ENCODE results near the gene GSG1L. TPM values are rescaled to one million over a fixed set of nuclear protein-coding genes. Genes with fewer than 3 reads are reported as not detected.

Gene GSG1L
- polyA plus RNA-seq, 3 donors = not detected

DNA sequence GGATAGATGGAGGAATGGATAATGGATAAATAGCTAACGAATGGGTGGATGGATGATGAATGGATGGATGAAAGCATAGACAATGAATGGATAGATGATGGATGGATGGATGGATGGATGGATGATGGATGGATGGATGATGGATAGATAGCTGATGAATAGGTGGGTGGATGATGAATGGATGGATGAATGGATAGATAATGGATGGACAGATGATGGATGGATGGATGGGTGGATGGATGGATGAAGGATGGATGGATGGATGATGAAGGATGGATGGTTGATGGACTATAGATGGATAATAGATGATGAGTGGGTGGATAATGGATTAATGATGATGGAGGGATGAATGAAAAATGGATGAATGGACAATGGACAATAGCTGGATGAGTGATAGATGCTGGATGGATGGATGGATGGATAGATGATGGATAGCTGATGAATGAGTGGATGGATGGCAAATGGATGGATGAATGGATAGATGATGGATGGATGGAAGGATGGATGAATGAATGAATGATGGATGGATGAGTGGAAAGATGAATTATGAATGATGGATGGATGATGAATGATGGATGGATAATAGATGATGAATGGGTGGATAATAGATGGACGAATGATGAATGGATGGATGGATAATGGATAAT lies 273.8 kb downstream of the GSG1L start:
- intact Hi-C loops (cut with micrococcal nuclease) = no loop called here
- H2AFZ ChIP-seq (ENCODE audit: insufficient read depth, low read depth, low read length, poor library complexity, severe bottlenecking) = no peak overlapping the region
- Mint-ChIP-seq H3K36me3 (no peaks in the 10 kb centered on the region), H3K27me3 (ENCODE audit: low read depth in 3 of 3) (peaks cover 0 to 4% (median 3%) of the 10 kb centered on the region in 3 donors), H3K4me3 (no peak overlapping the region), H3K4me1 (no peaks in the 10 kb centered on the region), H3K27ac (no peak overlapping the region), H3K9me3 (no peaks in the 10 kb centered on the region)
- DNase-seq = no peak
- no peaks in the 10 kb centered on the region for H3K36me3 ChIP-seq (replicated peaks in 1 of 2; ENCODE audit: control insufficient read depth in 1 of 2, insufficient read depth in 2 of 2, low read length in 2 of 2)
- no peaks in the 10 kb centered on the region for H3K79me2 ChIP-seq (ENCODE audit: insufficient read depth, low read length)
- no peak overlapping the region for H3K9ac ChIP-seq (ENCODE audit: insufficient read depth, low read length, poor library complexity, severe bottlenecking)
- H3K27ac ChIP-seq (ENCODE audit: low read depth in 1 of 2, low read length in 2 of 2) = no peak overlapping the region
- H4K20me1 ChIP-seq (ENCODE audit: insufficient read depth, low read length) = no peaks in the 10 kb centered on the region
- no peaks in the 10 kb centered on the region for H3K9me3 ChIP-seq (replicated peaks in 1 of 2; ENCODE audit: control insufficient read depth in 1 of 2, insufficient read depth in 1 of 2, low read length in 2 of 2)
- no peaks in the 10 kb centered on the region for H3K27me3 ChIP-seq (ENCODE audit: control insufficient read depth in 2 of 2, insufficient read depth in 2 of 2, low read length in 2 of 2)
- H3K4me1 ChIP-seq (ENCODE audit: control insufficient read depth in 1 of 2, insufficient read depth in 2 of 2, low read length in 2 of 2) = no peaks in the 10 kb centered on the region
- H3K4me2 ChIP-seq (replicated peaks; ENCODE audit: extremely low read depth, low read length, poor library complexity, severe bottlenecking) = no peak overlapping the region
- no peak overlapping the region for H3K4me3 ChIP-seq (replicated peaks in 1 of 3; ENCODE audit: low read depth in 2 of 3, low read length in 3 of 3)
- TF ChIP-seq, protein P1, sequence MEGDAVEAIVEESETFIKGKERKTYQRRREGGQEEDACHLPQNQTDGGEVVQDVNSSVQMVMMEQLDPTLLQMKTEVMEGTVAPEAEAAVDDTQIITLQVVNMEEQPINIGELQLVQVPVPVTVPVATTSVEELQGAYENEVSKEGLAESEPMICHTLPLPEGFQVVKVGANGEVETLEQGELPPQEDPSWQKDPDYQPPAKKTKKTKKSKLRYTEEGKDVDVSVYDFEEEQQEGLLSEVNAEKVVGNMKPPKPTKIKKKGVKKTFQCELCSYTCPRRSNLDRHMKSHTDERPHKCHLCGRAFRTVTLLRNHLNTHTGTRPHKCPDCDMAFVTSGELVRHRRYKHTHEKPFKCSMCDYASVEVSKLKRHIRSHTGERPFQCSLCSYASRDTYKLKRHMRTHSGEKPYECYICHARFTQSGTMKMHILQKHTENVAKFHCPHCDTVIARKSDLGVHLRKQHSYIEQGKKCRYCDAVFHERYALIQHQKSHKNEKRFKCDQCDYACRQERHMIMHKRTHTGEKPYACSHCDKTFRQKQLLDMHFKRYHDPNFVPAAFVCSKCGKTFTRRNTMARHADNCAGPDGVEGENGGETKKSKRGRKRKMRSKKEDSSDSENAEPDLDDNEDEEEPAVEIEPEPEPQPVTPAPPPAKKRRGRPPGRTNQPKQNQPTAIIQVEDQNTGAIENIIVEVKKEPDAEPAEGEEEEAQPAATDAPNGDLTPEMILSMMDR (IDR thresholded peaks at IDR 0.05) = no peak
- WGBS (ENCODE audit: insufficient coverage) = 87% methylated on average over 2 of the region's 2 CpGs

DNA sequence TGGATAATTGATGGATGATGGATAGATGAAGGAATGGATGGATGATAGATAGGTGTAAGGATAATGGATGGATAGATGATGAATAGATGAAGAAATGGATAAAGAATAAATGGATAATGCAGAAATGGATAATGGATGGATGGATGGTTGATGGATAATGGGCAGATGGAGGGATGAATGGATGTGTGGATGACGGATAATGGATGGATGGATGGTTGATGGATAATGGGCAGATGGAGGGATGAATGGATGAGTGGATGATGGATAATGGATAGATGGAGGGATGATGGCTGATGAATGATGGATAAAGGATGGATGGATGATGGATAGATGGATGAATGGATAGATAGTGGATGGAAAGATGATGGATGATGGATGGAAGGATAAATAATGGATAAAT lies 274.4 kb downstream of the GSG1L start:
- no peaks in the 10 kb centered on the region for H3K36me3 Mint-ChIP-seq
- H3K9me3 ChIP-seq (replicated peaks in 1 of 2; ENCODE audit: control insufficient read depth in 1 of 2, insufficient read depth in 1 of 2, low read length in 2 of 2) = no peaks in the 10 kb centered on the region
- no peak overlapping the region for H3K27ac Mint-ChIP-seq
- no peaks in the 10 kb centered on the region for H3K4me1 Mint-ChIP-seq
- intact Hi-C loops (cut with micrococcal nuclease) = no loop called here
- H3K4me2 ChIP-seq (replicated peaks; ENCODE audit: extremely low read depth, low read length, poor library complexity, severe bottlenecking) = no peak overlapping the region
- no peak overlapping the region for H2AFZ ChIP-seq (ENCODE audit: insufficient read depth, low read depth, low read length, poor library complexity, severe bottlenecking)
- DNase-seq = no peak
- no peak overlapping the region for H3K4me3 Mint-ChIP-seq
- no peaks in the 10 kb centered on the region for H3K36me3 ChIP-seq (replicated peaks in 1 of 2; ENCODE audit: control insufficient read depth in 1 of 2, insufficient read depth in 2 of 2, low read length in 2 of 2)
- WGBS (ENCODE audit: insufficient coverage) = 95% methylated on average over 1 of the region's 1 CpG
- no peak overlapping the region for H3K9ac ChIP-seq (ENCODE audit: insufficient read depth, low read length, poor library complexity, severe bottlenecking)
- TF ChIP-seq, protein P1 (IDR thresholded peaks at IDR 0.05) = no peak
- H3K27me3 ChIP-seq (ENCODE audit: control insufficient read depth in 2 of 2, insufficient read depth in 2 of 2, low read length in 2 of 2) = no peaks in the 10 kb centered on the region
- H3K4me3 ChIP-seq (replicated peaks in 1 of 3; ENCODE audit: low read depth in 2 of 3, low read length in 3 of 3) = no peak overlapping the region
- no peaks in the 10 kb centered on the region for H3K9me3 Mint-ChIP-seq
- H3K79me2 ChIP-seq (ENCODE audit: insufficient read depth, low read length) = no peaks in the 10 kb centered on the region
- peaks cover 0 to 4% (median 4%) of the 10 kb centered on the region in 3 donors for H3K27me3 Mint-ChIP-seq (ENCODE audit: low read depth in 3 of 3)
- H3K4me1 ChIP-seq (ENCODE audit: control insufficient read depth in 1 of 2, insufficient read depth in 2 of 2, low read length in 2 of 2) = no peaks in the 10 kb centered on the region
- H4K20me1 ChIP-seq (ENCODE audit: insufficient read depth, low read length) = no peaks in the 10 kb centered on the region
- no peak overlapping the region for H3K27ac ChIP-seq (ENCODE audit: low read depth in 1 of 2, low read length in 2 of 2)

All from CD14-positive monocyte (primary cell).